ENCODE results near the gene PRDM15.

PRDM15 gene

GRCh38 chr21:41865002-41865777, 14.0 kb downstream of the PRDM15 start:
- no peak for DNase-seq (ENCODE audit: low read depth in 3 of 3, low spot score in 1 of 3)

GRCh38 chr21:41864311-41865001, 14.7 kb downstream of the PRDM15 start:
- DNase-seq (ENCODE audit: low read depth in 3 of 3, low spot score in 1 of 3): no peak

DNA sequence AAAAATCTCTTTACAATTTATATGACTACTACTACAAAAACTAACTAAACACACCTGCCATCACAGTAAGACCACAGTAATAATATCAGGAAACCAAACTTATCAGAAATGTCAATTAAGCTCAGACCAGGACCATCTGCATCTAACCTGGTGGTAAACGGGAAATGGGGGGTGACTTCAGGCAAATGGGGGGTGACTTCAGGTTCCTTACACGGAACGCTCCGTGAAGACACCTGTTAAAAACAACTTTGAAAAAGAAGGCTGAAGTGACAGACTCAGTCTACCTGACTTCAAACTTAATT, 15.8 kb downstream of the PRDM15 start:
- no peak for DNase-seq (ENCODE audit: low read depth in 3 of 3, low spot score in 1 of 3)

GRCh38 chr21:41861987-41862386, 17.2 kb downstream of the PRDM15 start:
- DNase-seq (ENCODE audit: low read depth in 3 of 3, low spot score in 1 of 3): no peak

DNA sequence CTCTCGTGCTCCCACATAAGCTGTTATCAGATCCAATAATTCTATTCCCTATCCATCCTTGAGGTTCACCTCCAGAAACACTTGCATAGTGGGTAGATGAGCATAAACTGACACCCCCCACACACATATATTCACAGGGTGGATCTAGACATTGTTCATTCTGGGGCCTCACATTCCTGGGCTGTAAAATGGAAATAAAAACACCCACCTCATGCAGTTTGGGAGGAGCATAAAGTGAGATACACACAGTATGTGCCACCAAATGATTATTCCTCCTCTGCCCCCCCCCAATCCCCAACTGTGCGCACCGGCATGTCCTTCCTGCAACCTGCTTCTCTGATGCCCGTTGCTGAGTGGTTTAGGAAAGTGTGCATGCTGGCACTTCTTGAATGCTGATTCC, 17.9 kb downstream of the PRDM15 start:
- DNase-seq (ENCODE audit: low read depth in 3 of 3, low spot score in 1 of 3): no peak

DNA sequence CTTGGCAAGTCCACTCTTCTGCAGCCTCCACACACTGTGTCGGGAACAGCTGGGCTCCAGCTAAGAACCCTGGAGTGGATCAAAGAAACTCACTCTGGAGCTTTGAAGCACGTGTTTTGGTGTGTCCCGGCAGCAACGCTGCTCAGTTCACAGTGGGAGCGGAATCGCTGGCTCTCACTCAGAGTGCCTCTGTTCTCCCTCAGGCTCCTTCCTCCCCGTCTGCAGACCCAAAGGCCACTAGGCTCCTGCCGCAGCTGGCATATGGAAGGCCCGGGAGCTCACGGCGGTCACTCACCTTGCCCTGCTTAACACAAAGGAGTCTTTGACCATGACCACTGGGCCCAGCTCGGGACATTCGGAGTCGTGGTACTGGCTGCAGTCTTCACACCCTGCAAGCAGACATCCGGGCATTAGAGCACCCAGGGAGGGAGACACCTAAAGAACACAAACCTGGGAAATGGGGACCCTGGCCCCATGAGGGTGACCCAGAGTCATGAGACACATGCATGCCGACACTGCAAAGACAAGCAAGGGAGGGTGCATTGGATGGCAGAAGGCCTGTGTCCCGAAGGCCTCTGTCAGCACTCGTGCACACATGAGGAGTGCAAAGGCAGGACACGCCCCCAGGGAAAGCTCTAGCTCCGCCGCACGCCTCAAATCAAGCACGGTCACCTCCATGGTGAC, 19.7 kb downstream of the PRDM15 start:
- DNase-seq (ENCODE audit: low read depth in 3 of 3, low spot score in 1 of 3): no peak

- no peak for DNase-seq (ENCODE audit: low read depth in 3 of 3, low spot score in 1 of 3)
These were observed 20.5 kb downstream of the PRDM15 start for GRCh38 chr21:41858466-41859296.

DNA sequence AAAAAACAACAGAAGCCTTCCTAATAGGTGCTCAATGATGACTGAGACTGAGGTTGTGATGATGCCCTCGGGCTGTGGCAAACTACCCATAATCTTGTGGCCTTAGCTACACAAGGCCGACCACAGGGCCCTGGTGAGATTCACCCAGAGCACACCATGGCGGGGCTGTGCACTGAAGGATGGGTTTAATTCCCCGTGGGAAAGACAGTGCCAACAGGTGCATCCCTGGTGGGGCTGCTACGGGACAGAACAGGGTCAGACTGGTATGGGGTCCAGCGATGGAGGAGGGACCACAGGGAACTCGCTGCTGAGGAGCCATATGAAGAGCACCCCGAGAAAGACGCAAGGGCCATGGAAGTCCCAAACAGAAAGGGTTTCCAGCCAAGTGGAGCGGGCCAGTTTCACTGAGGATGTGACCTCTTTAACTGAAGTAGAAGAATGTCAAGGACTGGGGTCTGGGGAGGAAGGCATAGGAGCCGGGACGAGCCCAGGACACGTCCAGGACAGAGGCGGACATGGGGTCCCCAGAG, 21.3 kb downstream of the PRDM15 start:
- no peak for DNase-seq (ENCODE audit: low read depth in 3 of 3, low spot score in 1 of 3)

DNA sequence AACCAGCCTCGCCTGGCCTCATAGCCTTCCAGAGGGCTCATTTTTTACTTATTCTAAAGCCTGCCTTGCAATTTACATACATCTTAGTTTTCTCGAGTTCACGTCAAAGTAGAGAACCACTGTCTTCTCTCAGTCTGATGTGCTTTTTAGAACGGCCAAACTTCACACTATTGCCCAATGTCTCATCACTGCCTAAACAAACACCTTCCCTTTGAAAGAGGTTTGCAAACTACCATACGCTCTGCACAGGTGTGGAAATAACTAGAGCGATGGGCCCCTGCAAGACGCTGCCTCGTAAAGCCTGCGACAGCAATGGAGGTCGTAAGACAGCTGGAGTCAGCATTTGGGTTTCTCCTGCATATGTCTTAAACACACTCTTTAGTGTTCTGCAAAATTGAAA, 22.6 kb downstream of the PRDM15 start:
- no peak for DNase-seq (ENCODE audit: low read depth in 3 of 3, low spot score in 1 of 3)

GRCh38 chr21:41854426-41854995, 24.6 kb downstream of the PRDM15 start:
- DNase-seq (ENCODE audit: low read depth in 3 of 3, low spot score in 1 of 3): no peak

- no peak for DNase-seq (ENCODE audit: low read depth in 3 of 3, low spot score in 1 of 3)
These were observed 26.2 kb downstream of the PRDM15 start for GRCh38 chr21:41852929-41853320.

GRCh38 chr21:41852151-41852928, 26.8 kb downstream of the PRDM15 start:
- DNase-seq (ENCODE audit: low read depth in 3 of 3, low spot score in 1 of 3): no peak

GRCh38 chr21:41851090-41851790, 27.9 kb downstream of the PRDM15 start:
- DNase-seq (ENCODE audit: low read depth in 3 of 3, low spot score in 1 of 3): no peak

- no peak for DNase-seq (ENCODE audit: low read depth in 3 of 3, low spot score in 1 of 3)
These were observed 29.1 kb downstream of the PRDM15 start for GRCh38 chr21:41850085-41850484.

- DNase-seq (ENCODE audit: low read depth in 3 of 3, low spot score in 1 of 3): no peak
These were observed 30.1 kb downstream of the PRDM15 start for GRCh38 chr21:41848958-41849580.

DNA sequence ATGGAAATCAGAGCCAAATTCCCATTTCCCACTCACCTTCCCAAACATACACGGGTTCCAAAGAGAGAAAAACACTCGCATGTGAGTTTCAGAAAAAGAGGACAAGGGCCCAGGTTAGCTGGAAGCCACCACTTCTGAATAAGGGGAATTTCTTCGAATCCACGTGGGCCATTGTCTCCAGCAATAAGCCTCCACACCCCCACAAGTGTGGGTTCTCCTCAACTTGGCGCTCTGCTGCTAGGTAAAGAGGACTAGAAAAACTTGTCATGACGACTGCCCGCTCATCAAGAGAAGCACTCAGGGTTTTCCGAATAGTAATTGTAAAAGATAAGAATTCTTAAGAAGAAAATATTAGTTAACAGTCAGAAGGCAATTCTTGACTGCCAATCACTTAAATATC, 30.6 kb downstream of the PRDM15 start:
- no peak for DNase-seq (ENCODE audit: low read depth in 3 of 3, low spot score in 1 of 3)

GRCh38 chr21:41847066-41847804, 31.9 kb downstream of the PRDM15 start:
- DNase-seq (ENCODE audit: low read depth in 3 of 3, low spot score in 1 of 3): no peak

DNA sequence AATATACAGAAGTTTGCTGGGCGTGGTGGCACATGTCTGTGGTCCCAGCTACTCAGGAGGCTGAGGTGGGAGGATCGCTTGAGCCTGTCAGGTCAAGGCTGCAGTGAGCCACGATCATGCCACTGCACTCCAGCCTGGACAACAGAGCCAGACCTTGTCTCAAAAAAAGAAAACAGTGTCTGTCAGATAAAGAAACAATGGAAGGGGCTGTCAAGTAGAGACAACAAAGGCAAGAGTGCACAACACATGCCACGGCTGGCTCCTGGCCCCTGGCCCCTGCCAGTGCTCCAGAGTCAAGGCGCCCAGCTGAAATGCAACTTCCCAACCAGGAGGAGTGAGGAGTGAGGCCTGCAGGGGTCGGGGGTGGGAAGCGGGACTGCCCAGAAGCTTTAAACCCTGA, 32.6 kb downstream of the PRDM15 start:
- no peak for DNase-seq (ENCODE audit: low read depth in 3 of 3, low spot score in 1 of 3)

- DNase-seq (ENCODE audit: low read depth in 3 of 3, low spot score in 1 of 3): no peak
These were observed 33.2 kb downstream of the PRDM15 start for GRCh38 chr21:41846033-41846317.
